GM19324 (cell line): ENCODE measurements around the gene CDR2.

Experiments used
- ATAC-seq: cut with Tn5 transposase; IDR thresholded peaks from one replicate; pipeline ENCODE4 v1.9.1; 2021; ENCODE audit warnings: mild to moderate bottlenecking, moderate library complexity; ENCODE audit not compliant: unreplicated experiment, low FRiP score

CDR2 gene

DNA sequence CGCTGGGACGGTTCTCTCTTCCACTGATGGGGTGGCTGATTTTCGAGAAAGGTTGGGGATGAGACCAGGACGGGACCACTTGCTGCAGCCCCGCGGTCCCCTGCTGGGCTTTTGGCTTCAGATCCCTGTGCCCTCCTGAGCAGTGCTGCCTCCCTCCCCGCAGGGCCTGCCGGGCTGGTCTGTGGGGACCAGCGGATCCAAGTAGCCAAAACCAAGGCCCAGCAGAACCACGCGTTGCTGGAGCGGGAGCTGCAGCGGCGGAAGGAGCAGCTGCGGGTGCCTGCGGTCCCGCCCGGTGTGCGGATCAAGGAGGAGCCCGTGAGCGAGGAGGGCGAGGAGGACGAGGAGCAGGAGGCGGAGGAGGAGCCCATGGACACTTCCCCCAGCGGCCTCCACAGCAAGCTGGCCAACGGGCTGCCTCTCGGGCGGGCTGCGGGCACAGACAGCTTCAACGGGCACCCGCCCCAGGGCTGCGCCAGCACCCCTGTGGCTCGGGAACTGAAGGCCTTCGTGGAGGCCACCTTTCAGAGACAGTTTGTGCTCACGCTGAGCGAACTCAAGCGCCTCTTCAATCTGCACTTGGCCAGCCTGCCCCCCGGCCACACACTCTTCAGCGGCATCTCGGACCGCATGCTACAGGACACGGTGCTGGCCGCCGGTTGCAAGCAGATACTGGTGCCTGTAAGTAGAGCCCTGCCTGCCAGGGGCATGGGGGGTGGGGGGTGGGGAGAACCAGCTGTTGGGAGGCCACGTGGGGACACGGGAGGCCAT is 48.6 kb downstream of the CDR2 start:
- no peak for ATAC-seq

DNA sequence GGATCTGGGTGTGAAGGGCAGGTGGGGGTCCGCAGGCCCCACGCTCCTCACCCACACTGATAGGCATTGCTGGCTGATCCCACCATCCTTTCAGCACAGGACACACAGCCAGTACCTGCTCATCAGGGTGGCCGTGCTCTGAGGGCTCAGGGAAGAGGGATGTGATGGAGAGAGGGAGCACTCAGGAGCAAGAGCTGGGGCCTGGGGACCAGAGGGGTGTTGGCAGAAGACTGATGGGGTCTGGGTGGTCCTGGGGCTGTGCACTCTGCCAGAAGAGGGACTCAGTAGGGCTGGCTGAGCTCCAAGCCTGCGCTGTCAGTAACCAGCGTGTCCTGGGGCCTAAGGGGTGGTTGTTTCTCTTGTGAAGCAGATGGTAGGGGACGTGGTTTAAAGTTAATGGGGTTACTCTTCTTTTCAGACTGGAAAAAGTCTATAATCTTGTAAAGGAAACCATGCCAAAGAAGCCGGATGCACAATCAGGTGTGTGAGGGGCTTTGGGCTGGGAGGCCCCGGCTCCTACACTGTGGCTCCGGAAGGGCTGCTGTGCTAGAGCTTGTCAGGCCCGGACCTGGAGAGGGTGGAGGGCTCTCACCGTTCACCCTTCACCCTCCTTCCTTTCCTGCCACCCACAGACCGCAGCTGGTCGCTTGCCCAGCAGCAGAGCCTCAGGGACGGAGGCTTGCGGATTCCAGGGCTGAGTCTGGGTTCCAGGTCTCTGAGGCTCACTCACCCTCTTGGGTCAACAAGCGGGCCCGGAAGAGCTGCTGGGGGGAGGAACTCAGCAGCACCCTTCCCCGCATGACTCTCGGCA is 49.4 kb downstream of the CDR2 start:
- no peak for ATAC-seq

DNA sequence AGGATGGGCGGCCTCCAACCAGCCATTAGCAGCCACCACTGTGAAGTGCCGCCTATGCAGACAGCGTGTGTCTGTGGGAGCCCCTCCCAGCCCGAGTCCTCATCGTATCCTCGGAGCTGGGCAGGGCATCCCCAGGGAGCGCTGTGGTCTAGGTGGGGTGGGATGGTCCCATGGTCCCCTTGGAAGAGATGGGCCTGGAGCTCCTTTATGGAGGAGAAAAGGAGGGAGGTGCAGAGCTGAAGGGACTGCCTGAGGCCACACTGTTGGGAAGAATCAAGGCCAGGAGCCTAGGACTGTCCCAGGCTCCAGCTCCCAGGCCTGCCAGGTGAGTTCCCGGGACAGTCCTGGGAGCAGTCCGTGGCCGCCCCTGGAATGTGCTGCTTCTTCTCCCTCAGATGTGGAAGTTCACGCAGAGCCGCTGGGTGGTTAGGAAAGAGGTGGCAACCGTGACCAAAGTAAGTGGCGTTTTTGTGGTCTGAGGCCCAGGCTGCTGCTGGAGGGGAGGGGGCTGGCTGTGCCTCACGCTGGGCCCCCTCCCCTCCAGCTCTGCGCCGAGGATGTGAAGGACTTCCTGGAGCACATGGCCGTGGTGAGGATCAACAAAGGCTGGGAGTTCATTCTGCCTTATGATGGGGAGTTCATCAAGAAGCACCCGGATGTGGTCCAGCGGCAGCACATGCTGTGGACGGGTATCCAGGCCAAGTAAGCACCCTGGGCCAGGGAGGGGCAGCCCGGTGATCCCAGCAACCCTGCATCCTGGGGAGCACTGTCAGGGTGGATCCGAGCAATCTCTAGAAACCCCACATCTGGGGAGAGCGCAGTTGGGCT is 50.2 kb downstream of the CDR2 start:
- no peak for ATAC-seq

DNA sequence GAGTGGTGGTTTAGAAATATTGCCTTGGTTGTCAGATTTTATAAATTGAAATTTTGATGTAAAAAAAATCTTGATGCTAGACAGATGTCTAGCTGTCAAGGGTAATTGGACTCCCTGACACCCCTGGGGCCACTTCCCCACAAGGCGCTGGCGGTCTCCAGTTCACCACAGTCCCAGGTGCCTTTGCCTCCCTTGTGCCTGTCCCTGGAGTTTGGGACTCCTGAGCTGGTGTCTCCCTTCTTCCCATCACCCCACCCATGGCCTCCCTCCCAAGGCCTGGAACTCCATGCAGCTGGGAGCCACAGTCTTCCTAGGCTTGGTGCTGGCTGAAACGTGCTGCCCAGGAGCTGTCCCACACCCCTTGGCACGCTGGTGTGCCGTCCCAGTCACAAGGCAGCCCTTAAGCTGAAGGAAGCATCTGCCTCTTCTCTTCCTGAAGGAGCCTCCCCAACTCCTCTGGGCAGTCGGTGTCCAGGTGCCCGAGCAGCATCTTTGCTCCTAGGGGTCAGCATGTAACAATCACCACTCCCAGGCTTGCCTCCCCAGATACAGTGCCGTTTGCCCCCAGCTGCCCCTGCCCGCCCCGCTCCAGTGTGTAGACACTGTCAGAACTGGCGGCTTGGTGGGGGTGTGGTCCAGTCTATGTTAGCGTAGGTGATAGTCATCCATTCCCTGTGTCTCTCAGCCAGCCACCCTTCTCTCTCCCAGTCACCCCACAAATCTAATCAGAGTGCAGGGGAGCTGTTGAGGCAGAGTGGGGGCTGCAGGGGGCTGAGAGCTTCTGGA is 51.1 kb downstream of the CDR2 start:
- no peak for ATAC-seq

DNA sequence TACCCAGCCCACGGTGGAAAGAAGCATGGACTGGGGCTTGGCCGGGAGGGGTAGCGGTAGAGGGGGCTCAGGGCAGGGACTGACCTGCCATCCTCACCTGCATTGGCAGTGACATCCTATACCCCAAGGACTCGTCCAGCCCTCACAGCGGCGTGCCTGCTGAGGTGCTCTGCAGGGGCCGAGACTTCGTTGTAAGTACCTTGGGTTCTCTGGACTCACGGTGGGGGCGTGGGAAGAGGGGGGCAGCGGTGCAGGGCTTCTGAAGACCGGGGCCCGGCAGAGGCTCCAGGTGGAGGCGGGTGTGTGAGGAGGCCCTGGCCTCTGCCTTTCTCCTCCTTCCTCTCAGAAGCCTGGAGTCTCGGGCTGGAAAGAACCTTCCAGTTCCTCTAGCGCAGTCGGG is 51.7 kb downstream of the CDR2 start:
- no peak for ATAC-seq

DNA sequence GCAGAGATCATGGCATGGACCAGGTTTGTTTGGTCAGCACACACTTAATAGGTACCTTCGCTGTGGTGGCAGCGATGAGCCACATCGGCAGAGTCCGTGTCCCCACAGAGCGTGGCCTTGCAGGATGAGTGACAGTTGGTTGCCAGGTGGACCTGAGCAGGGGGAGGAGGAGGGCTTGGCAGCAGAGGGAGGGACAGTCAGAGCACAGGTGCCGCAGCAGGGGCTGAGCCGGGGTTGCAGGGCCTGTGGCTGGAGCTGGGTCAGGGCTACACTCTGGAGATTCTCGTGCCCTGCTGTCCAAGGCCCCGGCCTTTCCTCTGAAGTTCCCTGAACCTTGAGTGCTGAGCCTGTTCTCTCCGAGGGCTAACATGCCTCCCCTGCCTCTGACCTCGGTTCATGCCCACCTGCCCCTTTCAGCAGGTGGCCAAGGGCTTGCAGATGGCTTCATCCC is 52.4 kb downstream of the CDR2 start:
- ATAC-seq: no peak

DNA sequence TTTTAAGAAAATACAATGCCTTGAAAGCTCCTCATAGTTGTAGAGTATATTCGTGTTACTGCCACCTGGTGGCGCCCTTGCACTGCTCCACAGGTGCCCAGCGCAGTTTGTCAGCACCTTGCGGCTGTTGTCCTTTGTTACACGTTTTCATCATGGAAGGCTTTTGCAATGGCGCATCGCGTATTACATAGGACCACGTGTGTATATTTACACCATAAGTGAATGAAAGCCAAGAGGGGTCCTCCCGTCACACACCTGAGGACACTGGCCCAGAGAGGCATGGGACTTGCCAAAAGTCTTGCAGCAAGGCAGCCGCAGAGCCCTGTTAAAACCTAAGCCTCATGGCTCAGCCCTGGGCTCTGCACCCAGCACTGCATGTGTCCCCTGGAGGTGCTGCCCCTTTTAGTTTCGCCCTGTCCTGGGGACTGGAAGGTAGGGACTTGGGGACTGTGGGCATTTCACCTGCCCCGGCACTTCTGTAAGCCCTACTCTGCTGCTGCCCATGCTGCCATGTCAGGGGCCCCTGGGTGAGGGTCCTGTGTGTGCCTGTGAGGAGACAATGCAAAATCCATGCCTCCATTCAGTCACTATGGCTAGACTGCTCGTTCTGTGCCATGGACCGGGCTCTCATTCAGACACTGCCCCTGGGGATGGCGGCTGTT is 52.9 kb downstream of the CDR2 start:
- no peak for ATAC-seq

DNA sequence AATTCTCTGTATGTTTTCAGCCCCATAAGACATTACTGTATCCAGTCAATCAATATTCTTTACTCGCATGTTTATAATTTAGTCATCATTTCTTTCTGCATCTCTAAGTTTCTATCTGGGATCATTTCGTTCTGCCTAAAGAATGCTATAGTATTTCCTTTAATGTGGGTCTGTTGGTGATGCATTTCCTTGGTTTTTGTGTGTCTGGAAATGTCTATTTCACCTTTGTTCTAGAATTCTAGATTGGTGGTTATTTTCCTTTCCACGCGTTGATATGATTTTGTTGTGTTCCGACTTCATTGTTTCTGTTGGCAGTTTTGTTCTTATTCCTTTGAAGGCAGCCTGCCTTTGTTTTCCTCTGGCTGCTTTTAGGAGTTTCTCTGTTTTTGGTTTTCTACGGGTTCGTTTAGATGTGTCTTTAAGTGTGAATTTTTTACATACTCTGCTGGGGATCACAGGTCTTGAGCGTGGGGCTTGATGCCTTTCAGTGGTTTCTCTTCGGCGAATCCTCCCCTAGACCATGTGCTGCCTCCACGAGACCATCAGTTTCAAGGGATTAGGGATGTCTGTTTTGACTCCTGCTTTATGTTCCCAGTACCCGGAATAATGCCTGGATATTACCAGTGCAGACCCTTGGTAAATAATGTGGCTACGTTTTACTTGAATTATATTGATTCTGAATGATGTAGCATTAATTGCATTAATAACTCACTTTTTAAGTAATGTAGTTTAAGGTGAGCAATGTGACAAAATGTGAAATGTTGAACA is 53.7 kb downstream of the CDR2 start:
- no peak for ATAC-seq

DNA sequence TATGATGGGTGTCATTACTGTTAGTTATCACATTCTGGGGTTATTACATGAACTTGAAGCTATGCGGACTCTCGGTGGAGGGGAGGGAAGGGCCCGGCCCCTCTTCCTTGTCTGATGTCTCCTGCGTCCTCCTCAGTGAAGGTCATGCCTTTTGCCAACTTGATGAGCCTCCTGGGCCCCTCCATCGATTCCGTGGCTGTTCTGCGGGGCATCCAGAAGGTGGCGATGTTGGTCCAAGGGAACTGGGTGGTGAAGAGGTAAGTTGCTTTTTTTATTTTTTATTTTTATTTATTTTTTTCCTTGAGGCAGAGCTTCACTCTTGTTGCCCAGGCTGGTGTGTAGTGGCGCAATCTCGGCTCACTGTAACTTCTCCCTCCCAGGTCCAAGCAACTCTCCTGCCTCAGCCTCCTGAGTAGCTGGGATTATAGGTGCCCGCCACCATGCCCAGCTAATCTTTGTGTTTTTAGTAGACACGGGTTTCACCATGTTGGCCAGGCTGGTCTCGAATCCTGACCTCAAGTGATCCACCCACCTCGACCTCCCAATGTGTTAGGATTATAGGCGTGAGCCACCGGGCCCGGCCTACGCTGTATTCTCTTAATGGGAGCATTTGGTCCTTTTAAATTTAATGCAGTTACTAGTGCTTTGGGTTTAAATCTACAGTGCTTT is 55.6 kb downstream of the CDR2 start:
- no peak for ATAC-seq

DNA sequence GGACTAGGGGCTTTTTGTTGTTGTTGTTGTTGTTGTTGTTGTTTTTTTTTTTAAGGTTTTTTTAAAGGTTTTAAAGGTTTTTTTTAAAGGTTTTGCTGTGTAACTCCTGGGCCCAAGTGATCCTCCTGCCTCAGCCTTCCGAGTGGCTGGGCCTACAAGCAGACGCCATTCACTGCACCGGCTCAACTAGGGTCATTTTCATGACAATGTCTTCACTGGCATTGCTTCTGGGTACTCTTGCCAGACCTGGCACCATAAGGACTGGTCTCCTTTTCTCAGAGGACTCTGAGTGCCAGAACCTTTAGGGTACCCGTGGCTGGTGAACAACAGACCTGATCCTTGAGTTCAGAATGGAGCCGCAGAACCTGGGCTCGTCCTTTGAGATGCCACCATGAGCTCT is 56.8 kb downstream of the CDR2 start:
- ATAC-seq: no peak

DNA sequence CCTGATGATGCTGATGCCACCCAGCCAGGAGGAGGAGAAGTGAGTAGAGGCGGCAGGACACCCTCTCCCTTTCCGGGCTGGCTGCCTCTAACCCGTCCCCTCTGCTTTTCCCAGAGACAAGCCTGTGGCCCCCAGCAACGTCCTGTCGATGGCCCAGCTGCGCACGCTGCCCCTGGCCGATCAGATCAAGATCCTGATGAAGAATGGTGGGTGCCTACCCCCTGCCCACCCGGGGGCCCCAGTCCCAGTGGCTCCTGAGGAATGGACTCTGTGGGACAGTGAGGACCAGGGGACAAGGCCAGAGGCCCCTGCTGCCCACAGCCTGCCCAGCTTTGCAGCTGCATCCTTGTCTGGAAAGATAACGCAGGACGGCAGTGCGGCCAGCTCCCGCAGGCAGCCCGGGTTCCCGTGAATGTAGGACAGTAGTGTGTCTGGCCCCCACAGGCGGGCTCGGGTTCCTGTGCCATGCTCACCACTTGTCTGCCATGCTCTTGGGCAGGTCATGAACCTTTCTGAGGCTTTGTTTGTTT is 57.4 kb downstream of the CDR2 start:
- no peak for ATAC-seq

DNA sequence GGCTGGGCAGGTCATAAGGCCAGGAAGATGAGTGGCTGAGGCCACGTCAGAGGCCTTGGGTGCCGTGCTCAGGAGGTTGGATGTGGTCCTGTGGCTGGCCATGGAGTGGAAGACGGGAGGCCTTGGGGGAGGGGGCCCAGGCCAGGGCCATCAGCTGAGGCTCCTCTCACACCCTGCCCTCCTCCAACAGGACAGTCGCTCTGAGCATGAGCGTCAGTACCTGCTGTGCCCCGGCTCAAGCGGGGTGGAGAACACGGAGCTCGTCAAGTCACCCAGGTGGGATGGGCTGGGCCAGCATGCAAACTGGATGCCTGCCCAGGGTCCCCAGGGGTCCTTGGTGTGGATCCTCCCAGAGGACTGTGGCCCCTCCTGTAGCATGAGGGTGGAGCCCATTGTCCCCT is 58.0 kb downstream of the CDR2 start:
- ATAC-seq: no peak

DNA sequence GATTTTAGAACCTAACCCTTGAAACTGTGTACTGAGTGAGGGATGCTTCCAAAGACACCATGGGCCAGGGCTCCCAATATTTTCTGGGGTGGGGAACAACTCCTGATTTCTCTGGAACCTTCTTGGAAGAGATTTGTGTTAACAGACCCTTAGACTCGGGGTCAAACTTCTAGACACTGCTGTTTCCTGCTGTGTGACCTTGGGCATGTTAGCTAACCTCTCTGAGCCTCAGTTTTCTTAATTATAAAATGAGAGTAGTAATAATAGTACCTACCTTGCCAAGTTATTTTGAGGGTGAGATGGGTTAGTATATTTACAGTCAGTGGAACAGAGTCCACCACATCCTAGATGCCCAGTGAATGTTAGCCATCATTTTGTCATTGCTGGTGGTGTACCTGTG is 58.4 kb downstream of the CDR2 start:
- no peak for ATAC-seq

DNA sequence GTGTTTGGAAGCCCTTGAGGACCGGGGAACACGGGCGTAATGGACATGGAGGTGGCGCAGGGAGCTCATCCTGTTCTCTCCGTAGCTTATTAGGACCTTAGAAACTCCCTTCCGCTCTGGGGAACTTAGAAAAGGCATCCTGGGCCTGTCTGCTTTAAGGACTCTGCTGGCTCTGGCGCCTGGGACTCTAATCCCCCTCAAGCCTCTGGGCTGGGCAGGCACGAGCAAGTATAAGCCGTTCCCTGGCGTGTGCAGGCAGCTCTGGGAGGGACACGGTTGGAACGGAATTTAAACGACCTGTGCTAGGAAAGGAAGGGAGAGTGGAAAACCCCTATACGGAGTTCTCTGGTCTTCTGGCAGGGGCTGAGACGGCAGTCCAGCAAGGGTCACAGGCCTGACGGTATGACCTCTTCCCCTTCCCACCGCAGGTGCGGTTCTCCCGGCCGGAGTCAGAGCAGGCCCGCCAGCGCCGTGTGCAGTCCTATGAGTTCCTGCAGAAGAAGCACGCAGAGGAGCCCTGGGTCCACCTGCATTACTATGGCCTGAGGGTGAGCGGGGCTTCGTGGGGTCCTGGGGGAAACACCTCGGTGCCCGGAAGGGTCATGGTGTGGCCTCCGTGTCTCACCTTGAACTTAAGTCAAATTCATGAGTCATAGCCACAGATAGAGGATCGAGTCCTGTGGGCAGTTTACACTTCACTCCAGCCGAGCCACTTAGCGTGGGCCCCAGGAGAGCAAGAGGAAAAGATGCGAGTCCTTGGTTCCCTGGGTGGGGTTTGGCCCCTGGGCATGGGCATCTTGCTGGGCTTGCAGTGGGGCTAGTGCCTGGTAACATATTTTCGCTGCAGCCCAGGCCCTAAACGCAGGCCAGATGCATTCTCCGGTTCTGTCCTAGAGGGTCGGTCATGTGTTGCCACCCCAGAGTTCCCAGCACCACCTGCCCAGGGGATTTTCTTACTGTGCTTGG is 59.5 kb downstream of the CDR2 start:
- no peak for ATAC-seq

DNA sequence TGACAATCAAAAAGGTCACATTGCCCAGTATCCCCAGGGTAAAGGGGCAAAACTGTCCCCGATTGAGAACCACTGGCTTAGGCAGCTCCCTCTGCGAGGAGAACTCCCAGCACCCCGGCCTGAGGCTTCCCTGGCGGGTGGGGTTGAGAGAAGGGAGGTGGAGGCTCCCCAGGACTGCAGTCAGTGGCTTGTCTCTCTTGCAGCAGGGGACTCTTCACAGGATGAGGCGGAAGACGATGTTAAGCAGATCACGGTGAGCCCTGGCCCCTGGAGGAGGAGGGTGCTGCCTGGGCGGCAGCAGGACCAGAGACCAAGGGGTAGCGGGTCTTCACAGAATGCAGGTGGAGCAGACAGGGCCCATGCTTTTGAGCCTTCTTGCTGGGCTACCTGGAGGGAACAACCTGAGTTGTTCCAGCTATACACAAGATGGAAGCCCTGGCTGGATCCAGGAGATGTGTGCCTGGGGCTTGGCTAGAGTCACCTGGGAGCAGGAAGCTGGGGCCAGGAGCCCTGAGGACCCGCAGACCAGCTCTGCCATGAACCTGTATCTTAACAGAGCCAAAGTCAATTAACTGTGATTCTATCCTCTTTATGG is 60.4 kb downstream of the CDR2 start:
- no peak for ATAC-seq

DNA sequence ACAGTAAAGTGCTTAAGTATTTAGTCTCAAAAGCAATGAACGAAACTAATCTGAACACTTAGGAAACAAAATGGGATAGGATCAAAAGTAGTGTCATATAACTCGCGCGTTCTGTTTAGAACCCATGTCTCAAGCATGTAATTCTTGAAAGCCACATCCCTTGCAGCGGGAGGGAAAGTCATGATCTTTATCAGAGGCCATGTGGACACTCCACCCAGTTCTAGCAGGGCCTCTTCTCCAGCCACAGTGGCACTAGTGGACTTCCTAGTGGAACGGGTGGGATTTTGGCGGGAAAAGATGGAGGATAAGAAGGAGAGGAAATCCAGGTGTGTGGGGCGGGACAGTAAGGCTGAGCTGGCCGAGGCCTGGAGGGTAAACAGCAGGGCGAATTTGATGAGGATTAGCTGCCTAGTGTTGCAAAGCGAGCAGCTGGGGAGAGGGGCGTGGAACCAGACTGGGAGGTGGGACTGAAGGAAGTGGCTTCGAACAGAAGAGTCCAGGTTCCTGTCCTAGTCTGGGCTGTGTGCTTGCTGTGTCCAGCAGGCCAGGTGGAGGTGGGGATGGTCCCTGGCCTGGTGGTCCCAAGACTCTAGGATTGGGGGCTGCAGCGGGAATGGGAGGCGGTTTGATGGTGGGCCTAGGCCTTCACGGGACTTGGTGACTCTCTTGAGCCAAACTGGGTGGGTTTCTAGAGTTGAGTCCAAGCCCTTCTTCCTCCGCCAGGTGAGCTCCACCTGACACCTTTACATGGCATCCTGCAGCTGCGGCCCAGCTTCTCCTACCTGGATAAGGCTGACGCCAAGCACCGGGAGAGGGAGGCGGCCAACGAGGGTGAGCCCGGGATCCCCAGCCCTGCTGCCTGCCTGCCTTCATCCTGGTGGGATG is 61.3 kb downstream of the CDR2 start:
- ATAC-seq: no peak
